Measurements from ENCODE around the gene DDT.
"Not testable (repeated sequence)": the region's sequence is repeated elsewhere in the genome, so short reads cannot be mapped to it uniquely, and the experiment has no call there.

Gene DDT

DNA sequence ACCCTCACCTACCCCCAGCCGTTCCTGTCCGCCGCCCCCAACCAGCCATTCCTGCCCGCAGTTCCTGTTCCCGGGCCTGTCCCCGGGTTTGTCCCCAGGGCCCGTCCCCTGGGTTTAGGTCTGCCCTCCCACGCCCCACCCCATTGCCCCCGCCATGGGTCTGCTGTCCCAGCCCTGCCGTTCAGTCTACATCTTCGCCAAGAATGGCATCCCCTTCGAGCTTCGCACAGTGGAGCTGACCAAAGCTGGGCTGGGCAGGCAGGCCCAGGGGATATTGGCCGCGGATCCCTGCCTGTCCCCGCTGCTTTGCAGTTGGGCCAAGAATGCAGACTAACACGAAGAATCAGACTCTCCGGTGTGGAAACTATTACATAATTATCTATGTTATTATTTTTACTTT lies 24.5 kb downstream of the DDT start:
- DNase-seq: not testable (repeated sequence)

DNA sequence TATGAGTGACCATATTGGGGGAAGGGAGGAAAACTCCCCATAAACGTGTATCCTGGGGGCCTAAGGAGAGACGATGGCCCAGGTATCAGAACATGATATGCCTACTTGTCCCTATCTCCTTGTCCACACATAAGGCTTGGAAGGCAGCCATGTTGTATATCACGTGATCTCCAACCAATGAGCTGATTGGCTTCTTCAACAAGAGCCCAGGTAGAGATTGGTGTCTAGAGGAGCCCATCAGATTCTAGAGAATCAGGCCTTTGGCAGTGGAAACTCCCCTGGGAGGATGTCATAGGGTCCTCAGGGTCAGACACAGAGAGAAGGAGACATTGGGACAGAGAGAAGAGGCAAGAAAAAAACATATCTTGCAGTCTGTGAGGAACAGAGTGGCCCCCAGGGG lies 26.9 kb downstream of the DDT start:
- DNase-seq: not testable (repeated sequence)

DNA sequence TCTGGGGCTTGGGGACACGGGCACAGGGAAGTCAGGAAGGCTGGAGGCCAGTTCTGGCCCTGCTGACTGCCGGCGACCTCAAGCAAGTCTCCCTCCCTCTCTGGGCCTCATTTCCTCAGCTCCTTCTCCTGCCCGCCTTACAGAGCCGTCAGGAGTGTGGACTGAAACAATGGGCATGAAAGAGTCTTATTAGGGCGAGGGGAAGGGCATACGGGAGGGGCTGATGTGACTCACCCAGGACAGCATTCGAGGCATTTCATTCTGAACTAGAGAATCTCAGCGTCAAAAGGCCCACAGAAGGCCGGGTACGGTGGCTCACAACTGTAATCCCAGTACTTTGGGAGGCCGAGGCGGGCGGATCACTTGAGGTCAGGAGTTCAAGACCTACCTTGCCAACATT lies 34.1 kb downstream of the DDT start:
- not testable (repeated sequence) for DNase-seq

DNA sequence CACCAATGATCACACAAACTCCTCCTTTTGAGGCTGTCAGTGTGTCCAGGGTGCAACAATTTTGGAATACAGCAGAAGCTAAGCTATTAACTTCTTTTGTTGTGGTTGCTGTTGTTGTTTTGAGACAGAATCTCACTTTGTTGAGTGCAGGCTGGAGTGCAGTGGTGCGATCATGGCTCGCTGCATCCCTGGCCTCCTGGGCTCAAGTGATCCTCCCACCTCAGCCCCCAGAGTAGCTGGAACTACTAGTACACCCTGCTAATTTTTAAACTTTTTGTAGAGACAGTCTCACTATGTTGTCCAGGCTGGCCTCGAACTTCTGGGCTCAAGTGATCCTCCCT lies 35.3 kb downstream of the DDT start:
- no peak for DNase-seq

DNA sequence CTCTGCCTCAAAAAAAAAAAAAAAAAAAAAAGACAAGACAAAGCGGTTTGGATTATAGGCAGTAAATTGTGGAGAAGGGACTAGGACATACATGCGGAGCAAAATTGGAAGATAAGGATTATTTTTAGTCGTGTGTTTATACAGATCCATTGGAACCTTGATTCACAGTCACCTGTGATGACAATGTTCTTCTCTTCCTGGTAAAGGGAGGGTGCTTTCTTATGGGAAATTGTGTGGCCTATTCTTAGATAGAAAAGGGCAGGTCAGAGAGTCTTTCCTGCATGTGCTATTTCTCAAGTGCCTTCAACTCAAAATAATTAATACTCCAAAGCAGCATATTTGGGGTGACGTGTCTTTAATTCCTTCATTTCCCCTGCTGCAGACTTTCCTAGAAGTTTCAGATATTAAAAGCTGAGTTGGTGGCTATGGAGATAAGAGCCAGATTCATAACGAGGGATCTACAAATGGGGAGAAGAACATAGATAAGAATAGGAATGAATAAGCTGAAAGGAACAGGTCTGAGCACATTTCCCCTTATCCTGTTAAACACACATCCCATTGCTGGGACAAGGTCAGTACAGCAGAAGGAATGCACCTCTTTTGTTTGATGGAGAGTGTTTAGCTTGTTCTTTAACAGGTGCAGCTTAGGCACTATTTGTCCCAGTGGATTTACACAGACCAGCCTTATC lies 35.8 kb downstream of the DDT start:
- no peak for DNase-seq

DNA sequence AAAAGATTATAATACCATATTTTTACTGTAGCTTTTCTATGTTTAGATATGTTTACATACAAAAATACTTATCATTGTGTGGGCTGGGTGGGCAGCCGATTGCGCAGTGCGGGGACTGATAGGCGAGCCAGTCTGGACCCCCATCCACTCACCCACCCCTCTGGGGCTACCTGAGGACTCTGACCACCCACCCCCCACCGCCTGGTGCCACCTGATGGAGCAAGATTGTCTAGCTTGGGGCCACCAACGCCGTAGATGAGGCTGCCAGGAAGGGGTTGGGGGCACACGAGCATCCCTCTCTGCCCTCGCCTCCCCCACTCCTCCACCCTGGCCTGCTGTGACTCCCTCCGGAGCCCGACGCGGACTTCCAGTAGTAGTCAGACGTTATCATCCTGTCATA lies 47.7 kb downstream of the DDT start:
- no peak for DNase-seq

DNA sequence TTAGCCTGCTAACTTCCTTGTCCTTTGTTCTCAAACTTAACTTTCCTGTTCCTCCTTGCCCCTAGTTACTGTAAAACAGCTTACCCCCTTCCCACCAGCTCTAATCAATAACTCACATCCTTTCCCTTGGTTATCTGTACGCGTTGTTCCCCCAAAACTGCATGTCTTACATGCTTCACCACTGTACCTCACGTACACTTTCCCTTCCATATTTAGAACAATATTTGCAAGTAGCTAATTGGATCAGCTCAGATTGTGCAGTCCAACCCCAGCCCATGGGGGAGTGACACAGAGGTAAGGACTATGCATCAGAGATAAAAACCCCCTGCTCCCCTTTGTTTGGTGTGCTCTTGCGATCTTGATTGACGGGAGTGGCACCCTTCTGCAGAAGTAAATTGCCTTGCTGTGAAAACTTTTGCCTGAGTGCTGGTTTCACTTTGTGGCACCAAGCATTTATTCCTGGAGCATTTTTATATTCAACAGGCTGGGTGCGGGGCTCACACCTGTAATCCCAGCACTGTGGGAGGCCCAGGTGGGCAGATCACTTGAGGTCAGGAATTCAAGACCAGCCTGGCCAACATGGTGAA lies 49.1 kb downstream of the DDT start:
- no peak for DNase-seq

DNA sequence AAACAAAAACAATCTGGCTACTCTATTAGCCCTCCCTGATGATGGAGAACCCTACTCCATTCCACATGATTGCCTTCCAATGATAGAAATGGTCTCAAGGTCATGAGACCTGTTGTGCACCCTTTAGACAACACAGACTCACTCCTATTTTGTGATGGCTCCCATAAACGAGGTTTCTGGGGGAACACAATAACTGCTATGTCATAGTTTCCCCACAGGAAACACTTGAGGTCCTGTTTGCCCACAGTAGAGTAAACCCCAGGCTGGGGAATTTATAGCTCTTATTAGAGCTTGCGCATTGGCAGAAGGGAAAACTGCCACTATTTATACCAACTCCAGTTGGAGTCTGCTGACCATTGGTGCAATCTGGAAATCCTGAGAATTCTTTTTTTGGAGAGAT lies 51.3 kb downstream of the DDT start:
- no peak for DNase-seq

DNA sequence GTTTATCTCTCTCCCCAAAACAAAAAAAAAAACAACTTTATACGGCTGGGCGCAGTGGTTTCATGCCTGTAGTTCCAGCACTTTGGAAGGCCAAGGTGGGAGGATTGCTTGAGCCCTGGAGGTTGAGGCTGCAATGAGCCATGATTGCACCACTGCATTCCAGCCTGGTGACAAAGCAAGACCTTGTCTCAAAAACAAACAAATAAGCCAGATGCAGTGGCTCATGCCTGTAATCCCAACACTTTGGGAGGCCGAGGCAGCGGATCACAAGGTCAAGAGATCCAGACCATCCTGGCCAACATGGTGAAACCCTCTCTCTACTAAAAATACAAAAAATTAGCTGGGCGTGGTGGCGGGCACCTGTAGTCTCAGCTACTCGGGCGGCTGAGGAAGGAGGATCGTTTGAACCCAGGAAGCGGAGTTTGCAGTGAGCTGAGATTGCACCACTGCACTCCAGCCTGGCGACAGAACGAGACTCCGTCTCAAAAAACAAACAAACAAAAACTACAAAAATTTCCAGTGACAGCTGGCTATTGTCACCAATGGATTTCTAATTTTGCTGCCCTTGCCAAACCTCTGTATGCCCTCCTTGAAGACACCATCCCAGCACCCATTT lies 52.5 kb downstream of the DDT start:
- DNase-seq: not testable (repeated sequence)

All from NCI-H526 treated with DMSO at 0.1 percent for 48 hours (cell line).